ENCODE measurements around the gene PVR.

Gene PVR

GRCh38 chr19:44602081-44602480, 41.6 kb upstream of the PVR start:
- DNase-seq (ENCODE audit: low spot score): no peak
- in situ Hi-C loops (cut with MboI; ENCODE audit: low sequenced_read_pairs, unreplicated experiment): no loop called here

GRCh38 chr19:44603201-44603945, 40.3 kb upstream of the PVR start:
- in situ Hi-C loops (cut with MboI; ENCODE audit: low sequenced_read_pairs, unreplicated experiment): no loop called here
- DNase-seq (ENCODE audit: low spot score): no peak
- no peak for TF ChIP-seq CTCF (IDR thresholded peaks at IDR 0.05; ENCODE audit: borderline replicate concordance, control extremely low read depth, extremely low read depth, insufficient read depth, missing control alignments)

More at GRCh38 chr19:44602081-44602480, 41.6 kb upstream of the PVR start:
- TF ChIP-seq CTCF (IDR thresholded peaks at IDR 0.05; ENCODE audit: borderline replicate concordance, control extremely low read depth, extremely low read depth, insufficient read depth, missing control alignments): no peak

- DNase-seq (ENCODE audit: low spot score): no peak
- in situ Hi-C loops (cut with MboI; ENCODE audit: low sequenced_read_pairs, unreplicated experiment): no loop called here
- TF ChIP-seq CTCF (IDR thresholded peaks at IDR 0.05; ENCODE audit: borderline replicate concordance, control extremely low read depth, extremely low read depth, insufficient read depth, missing control alignments): no peak
Measured at GRCh38 chr19:44604241-44604640, 39.5 kb upstream of the PVR start.

GRCh38 chr19:44605547-44605946, 38.2 kb upstream of the PVR start:
- TF ChIP-seq CTCF (IDR thresholded peaks at IDR 0.05; ENCODE audit: borderline replicate concordance, control extremely low read depth, extremely low read depth, insufficient read depth, missing control alignments): no peak
- no peak for DNase-seq (ENCODE audit: low spot score)
- in situ Hi-C loops (cut with MboI; ENCODE audit: low sequenced_read_pairs, unreplicated experiment): no loop called here

GRCh38 chr19:44607049-44607448, 36.7 kb upstream of the PVR start:
- in situ Hi-C loops (cut with MboI; ENCODE audit: low sequenced_read_pairs, unreplicated experiment): no loop called here
- no peak for DNase-seq (ENCODE audit: low spot score)

GRCh38 chr19:44607917-44608316, 35.8 kb upstream of the PVR start:
- in situ Hi-C loops (cut with MboI; ENCODE audit: low sequenced_read_pairs, unreplicated experiment): no loop called here
- DNase-seq (ENCODE audit: low spot score): no peak
- TF ChIP-seq CTCF (IDR thresholded peaks at IDR 0.05; ENCODE audit: borderline replicate concordance, control extremely low read depth, extremely low read depth, insufficient read depth, missing control alignments): no peak

More at GRCh38 chr19:44607049-44607448, 36.7 kb upstream of the PVR start:
- TF ChIP-seq CTCF (IDR thresholded peaks at IDR 0.05; ENCODE audit: borderline replicate concordance, control extremely low read depth, extremely low read depth, insufficient read depth, missing control alignments): no peak
